Calu3 (cell line): Measurements from ENCODE around the gene CLCF1. TPM values are rescaled to one million over a fixed set of nuclear protein-coding genes. Genes with fewer than 3 reads are reported as not detected.
A peak's percentile ranks its signal among the peaks of the same experiment; 100 is the strongest.

ENCODE experiments used
- BruUV-seq: library from RNA; stranded (reverse); fragments of 400-500 nt; replicated peaks from 2 replicates; lab custom pipeline; 2021; lab: Mats Ljungman, UMichigan
- CTCF ChIA-PET: fragments of 300-600 bp; sonication (Branson Sonifier 250); formaldehyde crosslinking; loops from one replicate; lab custom pipeline; 2022; ENCODE audit warnings: antibody characterized with exemption; lab: Charles Lee
- DNase-seq: peaks from one replicate; pipeline ENCODE4 v3.0.0; 2022
- H3K27ac Mint-ChIP-seq: one replicate; pipeline ENCODE4 v1.8.0; 2022; ENCODE audit warnings: mixed read lengths; ENCODE audit not compliant: unreplicated experiment
- H3K27me3 Mint-ChIP-seq: one replicate; pipeline ENCODE4 v1.8.0; 2022; ENCODE audit warnings: mixed read lengths; ENCODE audit not compliant: unreplicated experiment
- H3K36me3 Mint-ChIP-seq: one replicate; pipeline ENCODE4 v1.8.0; 2022; ENCODE audit warnings: mild to moderate bottlenecking, moderate library complexity, mixed read lengths; ENCODE audit not compliant: insufficient read depth, unreplicated experiment
- H3K4me1 Mint-ChIP-seq: one replicate; pipeline ENCODE4 v1.8.0; 2022; ENCODE audit warnings: mild to moderate bottlenecking, low read depth, mixed read lengths; ENCODE audit not compliant: unreplicated experiment
- H3K4me3 Mint-ChIP-seq: one replicate; pipeline ENCODE4 v1.8.0; 2022; ENCODE audit warnings: mild to moderate bottlenecking, low read depth, moderate library complexity, mixed read lengths; ENCODE audit not compliant: unreplicated experiment
- H3K9me3 Mint-ChIP-seq: one replicate; pipeline ENCODE4 v1.8.0; 2022; ENCODE audit warnings: low read depth, mixed read lengths; ENCODE audit not compliant: unreplicated experiment
- CTCF ChIP-seq: fragments of 200-600 bp; IDR thresholded peaks from one replicate; pipeline ENCODE4 v1.8.0; 2022; ENCODE audit warnings: antibody characterized with exemption; ENCODE audit not compliant: unreplicated experiment
- intact Hi-C: fragments of 100-400 bp; cut with micrococcal nuclease; formaldehyde crosslinking; loops from one replicate; pipeline ENCODE4 v1.10.0; 2022; ENCODE audit not compliant: unreplicated experiment
- total RNA-seq: library from RNA; stranded (reverse); gene quantifications from 2 replicates; pipeline ENCODE4 v1.2.3, GENCODE V29; 2022

The CLCF1 gene
- total RNA-seq, 1 experiment from 2014 or later: 7.5 TPM

DNA sequence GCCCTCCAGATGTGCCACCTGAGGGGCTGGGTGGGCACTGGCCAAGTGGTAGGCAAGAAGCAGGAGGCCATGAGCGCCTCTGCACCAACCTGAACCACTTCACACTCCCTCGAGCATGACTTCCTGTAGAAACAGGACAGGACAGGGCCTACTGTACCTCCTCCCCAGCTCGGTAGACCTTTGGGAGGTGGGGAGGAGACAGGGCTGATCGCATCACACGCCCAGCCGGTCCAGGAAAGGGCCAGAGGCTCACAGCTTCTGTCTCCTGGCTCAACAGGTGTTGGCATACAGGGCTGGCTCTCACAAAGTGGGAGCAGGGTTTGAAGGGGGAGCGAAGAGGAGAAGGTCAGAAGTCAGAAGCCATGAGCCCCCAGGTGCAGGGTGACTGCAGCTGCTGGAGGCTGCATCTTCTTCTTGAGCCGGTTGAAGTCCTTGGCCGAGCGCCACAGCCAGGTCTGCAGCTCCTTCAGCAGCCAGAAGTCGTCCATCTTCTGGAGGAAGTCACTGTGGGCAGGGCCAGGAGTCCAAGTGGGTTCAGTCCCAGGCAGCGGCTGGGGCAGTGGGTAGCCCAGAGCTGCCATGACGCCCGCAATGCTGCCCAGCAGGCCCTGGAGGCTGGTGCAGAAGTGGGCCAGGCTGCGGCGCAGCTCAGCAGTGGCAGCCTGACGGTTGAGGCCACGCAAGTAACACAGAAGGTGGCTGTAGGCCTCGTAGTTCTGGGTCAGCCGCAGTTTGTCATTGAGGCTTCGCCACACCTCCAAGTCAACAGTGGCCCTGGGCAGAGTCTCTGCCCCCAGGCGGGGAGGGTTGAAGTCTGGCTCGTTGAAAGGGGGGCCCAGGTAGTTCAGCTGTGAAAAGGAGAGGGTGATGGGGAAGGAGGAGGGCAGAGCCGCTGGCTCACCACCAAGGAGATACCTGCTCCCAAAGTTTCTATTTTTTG lies 8.3 kb downstream of the CLCF1 start:
- H3K27me3 Mint-ChIP-seq: no peaks in the 10 kb centered on the region
- peaks cover 26% of the 10 kb centered on the region for H3K36me3 Mint-ChIP-seq
- no peak for TF ChIP-seq CTCF
- peaks cover 23% of the 10 kb centered on the region for H3K4me1 Mint-ChIP-seq
- no peaks in the 10 kb centered on the region for H3K9me3 Mint-ChIP-seq
- DNase-seq: no peak
- CTCF ChIA-PET: no interaction called here
- H3K4me3 Mint-ChIP-seq: no peak overlapping the region
- intact Hi-C loops: no loop called here
- BruUV-seq: no TSS peak
- no peak overlapping the region for H3K27ac Mint-ChIP-seq

DNA sequence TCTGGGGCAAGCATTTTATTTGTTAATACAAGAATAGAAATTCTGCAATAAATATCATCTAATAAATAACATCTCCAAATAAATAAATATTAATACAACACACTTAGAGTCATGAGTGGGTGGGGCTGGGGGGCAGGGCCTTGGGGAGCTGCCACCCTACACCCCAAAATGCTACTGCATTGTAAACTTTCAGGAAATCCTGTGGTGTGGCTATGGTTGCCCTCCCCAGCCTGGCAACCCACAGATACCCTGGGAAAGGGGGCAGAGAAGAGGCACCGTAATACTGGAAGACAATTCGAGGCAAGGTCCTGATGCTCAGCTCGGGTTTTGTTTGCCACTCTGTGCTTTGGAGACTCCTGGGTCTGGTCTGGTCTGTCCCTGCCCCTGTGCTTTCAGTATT lies 9.2 kb downstream of the CLCF1 start:
- no peak for DNase-seq
- peaks cover 25% of the 10 kb centered on the region for H3K4me1 Mint-ChIP-seq
- no peak for TF ChIP-seq CTCF
- no peaks in the 10 kb centered on the region for H3K27me3 Mint-ChIP-seq
- peak overlapping the region; percentile 35 for H3K27ac Mint-ChIP-seq
- no peak overlapping the region for H3K4me3 Mint-ChIP-seq
- no TSS peak for BruUV-seq
- no peaks in the 10 kb centered on the region for H3K9me3 Mint-ChIP-seq
- intact Hi-C loops: no loop called here
- H3K36me3 Mint-ChIP-seq: peaks cover 22% of the 10 kb centered on the region
- CTCF ChIA-PET: interaction anchor here (0.7 to 1.2 kb wide), 2 partner anchors 10 to 14 kb away, joined by 3 read pairs; no protein-coding TSS in a partner anchor

DNA sequence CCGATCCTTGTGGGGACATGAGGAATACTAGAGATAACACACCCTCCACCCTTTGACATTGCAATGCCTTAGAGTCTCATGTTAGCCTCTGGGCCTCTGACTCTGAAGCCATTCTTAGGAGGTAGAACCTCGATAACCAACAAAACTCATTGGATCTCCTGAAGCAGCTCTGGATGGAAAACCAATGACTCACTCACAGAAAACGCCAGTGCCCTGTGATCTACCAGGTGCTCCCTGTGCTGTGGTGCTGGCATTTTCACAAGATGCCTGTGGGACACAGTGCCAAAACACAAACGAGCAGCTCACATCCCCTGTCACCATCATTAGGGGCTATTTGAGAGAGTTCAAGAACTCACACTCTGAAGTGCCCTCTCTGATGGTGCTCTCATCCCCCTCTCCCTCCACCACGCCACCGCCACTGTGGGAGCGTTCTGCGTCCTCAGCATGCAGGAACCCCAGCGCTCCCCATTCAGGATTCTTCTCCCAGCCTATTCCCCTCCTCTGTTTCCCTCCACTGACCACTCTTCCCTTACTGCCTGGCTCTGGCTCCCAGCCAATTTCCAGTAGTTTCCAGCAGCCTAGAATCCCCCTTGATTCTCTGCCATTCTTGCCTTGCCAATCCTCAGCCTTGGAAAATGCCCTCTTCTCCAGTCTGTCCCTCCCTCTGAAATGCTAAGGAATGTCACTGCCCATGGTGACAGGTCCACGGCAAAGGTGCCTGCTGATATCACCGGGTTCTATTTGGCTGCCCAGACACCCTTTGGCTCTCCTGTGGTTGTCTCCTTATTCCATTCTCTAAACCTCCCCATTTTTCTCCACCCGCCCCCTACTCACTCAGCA lies 15.3 kb downstream of the CLCF1 start:
- intact Hi-C loops: loop anchor here (10.0 kb wide), 1 partner anchor 147 kb away; the partner anchor contains the start of genes CDK2AP2 and PITPNM1
- BruUV-seq: no TSS peak
- Mint-ChIP-seq H3K4me3 (no peak overlapping the region), H3K36me3 (peaks cover 33% of the 10 kb centered on the region), H3K27me3 (no peaks in the 10 kb centered on the region), H3K27ac (peak overlapping the region; percentile 89), H3K9me3 (no peaks in the 10 kb centered on the region), H3K4me1 (peaks cover 65% of the 10 kb centered on the region)
- no peak for DNase-seq
- CTCF ChIA-PET: interaction anchor here (0.6 to 3.6 kb wide), 5 partner anchors 13 to 91 kb away, joined by 3 to 36 read pairs (median 12); partner anchors contain the start of gene CLCF1
- TF ChIP-seq CTCF: no peak

GRCh38 chr11:67356864-67357561 lies 16.4 kb downstream of the CLCF1 start:
- BruUV-seq: no TSS peak
- peak overlapping the region; percentile 89 for H3K27ac Mint-ChIP-seq
- CTCF ChIA-PET: interaction anchor here (0.6 to 3.6 kb wide), 13 partner anchors 12 to 194 kb away, joined by 3 to 36 read pairs (median 7); partner anchors contain the start of genes CLCF1 and RAD9A
- DNase-seq: peak; percentile 78
- H3K9me3 Mint-ChIP-seq: no peaks in the 10 kb centered on the region
- peaks cover 61% of the 10 kb centered on the region for H3K4me1 Mint-ChIP-seq
- no peaks in the 10 kb centered on the region for H3K27me3 Mint-ChIP-seq
- H3K4me3 Mint-ChIP-seq: peak overlapping the region; percentile 43
- TF ChIP-seq CTCF: peak; percentile 93
- peaks cover 40% of the 10 kb centered on the region for H3K36me3 Mint-ChIP-seq
- intact Hi-C loops: loop anchor here (10.0 kb wide), 1 partner anchor 148 kb away; the partner anchor contains the start of genes CDK2AP2 and PITPNM1
